Urinary bladder (tissue), 4 donors: ENCODE results near the gene MEGF9. TPM values are rescaled to one million over a fixed set of nuclear protein-coding genes. Genes with fewer than 3 reads are reported as not detected.
A peak's percentile ranks its signal among the peaks of the same experiment; 100 is the strongest.

ENCODE experiments used
- DNase-seq: peaks from one replicate; pipeline ENCODE4 v3.0.0-alpha.2; 2015; ENCODE audit errors: extremely low spot score
- H3K27ac ChIP-seq: one replicate; pipeline ENCODE4 v1.5.1; 2013; ENCODE audit warnings: low read depth, mild to moderate bottlenecking, moderate library complexity
- H3K36me3 ChIP-seq: one replicate; pipeline ENCODE4 v1.6.1; 2013; ENCODE audit warnings: mild to moderate bottlenecking, moderate library complexity; ENCODE audit not compliant: insufficient read depth
- H3K4me1 ChIP-seq: one replicate; pipeline ENCODE4 v1.6.1; 2013; ENCODE audit warnings: mild to moderate bottlenecking, moderate library complexity; ENCODE audit not compliant: insufficient read depth
- H3K4me3 ChIP-seq: one replicate; pipeline ENCODE4 v1.5.1; 2013; ENCODE audit warnings: low read depth, low read length
- WGBS: extraction: QIAGEN DNeasy Blood & Tissue Kit; methylation state at CpG from one replicate; pipeline ENCODE4 v1.1.7; 2013; 5-methylcytosine and 5-hydroxymethylcytosine counted together
- polyA plus RNA-seq: library from polyadenylated mRNA; stranded (reverse); fragments of 200-250 nt; gene quantifications from one replicate; pipeline ENCODE4 v1.2.3, GENCODE V29; 2013
- total RNA-seq: library from RNA; depleted of rRNA; stranded (reverse); fragments of >200 nt; gene quantifications from one replicate; pipeline ENCODE4 v1.2.3, GENCODE V29; 2014
- donor health status: healthy with polysubstance abuse.
- donor health status: healthy.

The MEGF9 gene
- total and polyA plus RNA-seq, 2 donors = 9.7 to 18.3 TPM

GRCh38 chr9:120720404-120720803 lies 6.1 kb upstream of the MEGF9 start:
- WGBS = 98% methylated on average over 4 of the region's 4 CpGs
- Histone ChIP-seq H3K4me3 (no peak overlapping the region), H3K27ac (no peak overlapping the region), H3K36me3 (no peaks in the 10 kb centered on the region), H3K4me1 (no peaks in the 10 kb centered on the region)
- DNase-seq = no peak

GRCh38 chr9:120718316-120718715 lies 4.0 kb upstream of the MEGF9 start:
- no peak overlapping the region for H3K27ac ChIP-seq
- 60% methylated on average over 3 of the region's 3 CpGs for WGBS
- no peak overlapping the region for H3K4me3 ChIP-seq
- no peak for DNase-seq
- no peaks in the 10 kb centered on the region for H3K4me1 ChIP-seq
- H3K36me3 ChIP-seq = no peaks in the 10 kb centered on the region

GRCh38 chr9:120717176-120717575 lies 2.9 kb upstream of the MEGF9 start:
- no peaks in the 10 kb centered on the region for H3K4me1 ChIP-seq
- 85% methylated on average over 2 of the region's 2 CpGs for WGBS
- no peak overlapping the region for H3K4me3 ChIP-seq
- DNase-seq = no peak
- H3K27ac ChIP-seq = no peak overlapping the region
- no peaks in the 10 kb centered on the region for H3K36me3 ChIP-seq

GRCh38 chr9:120716483-120716882 lies 2.2 kb upstream of the MEGF9 start:
- WGBS = 83% methylated on average over 5 of the region's 5 CpGs
- no peak overlapping the region for H3K27ac ChIP-seq

GRCh38 chr9:120715389-120715924 lies 1.2 kb upstream of the MEGF9 start:
- Histone ChIP-seq H3K4me1 (no peaks in the 10 kb centered on the region), H3K27ac (peak overlapping the region; percentile 31), H3K4me3 (no peak overlapping the region), H3K36me3 (no peaks in the 10 kb centered on the region)
- no peak for DNase-seq
- 31% methylated on average over 14 of the region's 14 CpGs for WGBS

More at GRCh38 chr9:120716483-120716882, 2.2 kb upstream of the MEGF9 start:
- Histone ChIP-seq H3K36me3 (no peaks in the 10 kb centered on the region), H3K4me3 (no peak overlapping the region), H3K4me1 (no peaks in the 10 kb centered on the region)
- no peak for DNase-seq

GRCh38 chr9:120714846-120715388 lies 647 bp upstream of the MEGF9 start:
- H3K27ac ChIP-seq = peak overlapping the region; percentile 38
- H3K4me1 ChIP-seq = no peaks in the 10 kb centered on the region
- WGBS = 5% methylated on average over 30 of the region's 30 CpGs
- H3K4me3 ChIP-seq = peak overlapping the region; percentile 82
- no peak for DNase-seq
- no peaks in the 10 kb centered on the region for H3K36me3 ChIP-seq

- WGBS = 2% methylated on average over 50 of the region's 50 CpGs
- DNase-seq = no peak
- H3K4me3 ChIP-seq = peak overlapping the region; percentile 82
- no peaks in the 10 kb centered on the region for H3K36me3 ChIP-seq
- H3K27ac ChIP-seq = peak overlapping the region; percentile 13
- no peaks in the 10 kb centered on the region for H3K4me1 ChIP-seq
These were observed 798 bp downstream of the MEGF9 start for GRCh38 chr9:120713257-120714087.

GRCh38 chr9:120712539-120713031 lies 1.7 kb downstream of the MEGF9 start:
- no peaks in the 10 kb centered on the region for H3K4me1 ChIP-seq

GRCh38 chr9:120711841-120712538 lies 2.3 kb downstream of the MEGF9 start:
- WGBS = 64% methylated on average over 5 of the region's 5 CpGs
- H3K4me3 ChIP-seq = peak overlapping the region; percentile 82
- DNase-seq = no peak
- no peaks in the 10 kb centered on the region for H3K4me1 ChIP-seq
- no peak overlapping the region for H3K27ac ChIP-seq
- no peaks in the 10 kb centered on the region for H3K36me3 ChIP-seq

More at GRCh38 chr9:120712539-120713031, 1.7 kb downstream of the MEGF9 start:
- DNase-seq = no peak
- Histone ChIP-seq H3K36me3 (no peaks in the 10 kb centered on the region), H3K4me3 (peak overlapping the region; percentile 82), H3K27ac (no peak overlapping the region)
- 48% methylated on average over 4 of the region's 4 CpGs for WGBS

GRCh38 chr9:120711354-120711753 lies 2.9 kb downstream of the MEGF9 start:
- H3K4me1 ChIP-seq = no peaks in the 10 kb centered on the region
- DNase-seq = no peak
- H3K36me3 ChIP-seq = no peaks in the 10 kb centered on the region
- no peak overlapping the region for H3K4me3 ChIP-seq
- H3K27ac ChIP-seq = no peak overlapping the region

GRCh38 chr9:120710110-120710981 lies 3.9 kb downstream of the MEGF9 start:
- no peaks in the 10 kb centered on the region for H3K36me3 ChIP-seq
- no peaks in the 10 kb centered on the region for H3K4me1 ChIP-seq
- 80% methylated on average over 10 of the region's 10 CpGs for WGBS
- DNase-seq = no peak
- H3K4me3 ChIP-seq = no peak overlapping the region
- H3K27ac ChIP-seq = peak overlapping the region; percentile 14

GRCh38 chr9:120708526-120709224 lies 5.6 kb downstream of the MEGF9 start:
- Histone ChIP-seq H3K4me1 (no peaks in the 10 kb centered on the region), H3K36me3 (no peaks in the 10 kb centered on the region), H3K4me3 (no peak overlapping the region), H3K27ac (no peak overlapping the region)
- no peak for DNase-seq
- 90% methylated on average over 6 of the region's 6 CpGs for WGBS
